ENCODE measurements around the gene POLR2H. TPM values are rescaled to one million over a fixed set of nuclear protein-coding genes. Genes with fewer than 3 reads are reported as not detected.

The POLR2H gene
- polyA plus RNA-seq, 1 experiment = 94.4 TPM

GRCh38 chr3:184414418-184415202 is 53.1 kb downstream of the POLR2H start:
- no peak overlapping the region for H3K27ac ChIP-seq (ENCODE audit: low read depth, low read length)
- no peak overlapping the region for H3K4me3 ChIP-seq (ENCODE audit: low read depth, low read length)
- TF ChIP-seq, protein P1, sequence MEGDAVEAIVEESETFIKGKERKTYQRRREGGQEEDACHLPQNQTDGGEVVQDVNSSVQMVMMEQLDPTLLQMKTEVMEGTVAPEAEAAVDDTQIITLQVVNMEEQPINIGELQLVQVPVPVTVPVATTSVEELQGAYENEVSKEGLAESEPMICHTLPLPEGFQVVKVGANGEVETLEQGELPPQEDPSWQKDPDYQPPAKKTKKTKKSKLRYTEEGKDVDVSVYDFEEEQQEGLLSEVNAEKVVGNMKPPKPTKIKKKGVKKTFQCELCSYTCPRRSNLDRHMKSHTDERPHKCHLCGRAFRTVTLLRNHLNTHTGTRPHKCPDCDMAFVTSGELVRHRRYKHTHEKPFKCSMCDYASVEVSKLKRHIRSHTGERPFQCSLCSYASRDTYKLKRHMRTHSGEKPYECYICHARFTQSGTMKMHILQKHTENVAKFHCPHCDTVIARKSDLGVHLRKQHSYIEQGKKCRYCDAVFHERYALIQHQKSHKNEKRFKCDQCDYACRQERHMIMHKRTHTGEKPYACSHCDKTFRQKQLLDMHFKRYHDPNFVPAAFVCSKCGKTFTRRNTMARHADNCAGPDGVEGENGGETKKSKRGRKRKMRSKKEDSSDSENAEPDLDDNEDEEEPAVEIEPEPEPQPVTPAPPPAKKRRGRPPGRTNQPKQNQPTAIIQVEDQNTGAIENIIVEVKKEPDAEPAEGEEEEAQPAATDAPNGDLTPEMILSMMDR (IDR thresholded peaks at IDR 0.05; ENCODE audit: low read depth, low read length) = no peak
- ChIA-PET POLR2A (no interaction called here), CTCF (interaction anchor here (0.6 to 1.1 kb wide), 4 partner anchors 17 to 351 kb away, joined by 3 to 4 read pairs (median 3); no protein-coding TSS in a partner anchor)
- peaks cover 7% of the 10 kb centered on the region for H3K27me3 ChIP-seq (ENCODE audit: control insufficient read depth, insufficient read depth, low read length)
- no peaks in the 10 kb centered on the region for H3K9me3 ChIP-seq (ENCODE audit: control insufficient read depth, insufficient read depth, low read length)
- DNase-seq (ENCODE audit: low read depth, low spot score) = no peak

DNA sequence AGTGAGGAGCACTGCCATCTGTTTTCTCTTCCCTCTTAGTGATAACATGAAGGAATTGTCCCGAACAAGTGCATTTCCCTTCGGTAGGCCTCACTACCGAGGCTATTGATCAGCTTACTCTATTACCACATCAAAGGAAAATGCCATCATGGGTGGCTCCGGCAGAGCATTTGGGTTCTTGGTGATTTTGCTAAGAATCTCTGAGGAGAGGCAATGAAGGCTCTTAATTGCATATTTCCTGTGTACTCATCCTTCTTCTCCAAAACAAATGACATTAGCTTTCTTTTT is 53.6 kb downstream of the POLR2H start:
- no peak overlapping the region for H3K27ac ChIP-seq (ENCODE audit: low read depth, low read length)
- POLR2A ChIA-PET = no interaction called here

GRCh38 chr3:184417619-184418327 is 56.3 kb downstream of the POLR2H start:
- Histone ChIP-seq H3K4me3 (ENCODE audit: low read depth, low read length) (no peak overlapping the region), H3K27ac (ENCODE audit: low read depth, low read length) (no peak overlapping the region), H3K9me3 (ENCODE audit: control insufficient read depth, insufficient read depth, low read length) (no peaks in the 10 kb centered on the region), H3K27me3 (ENCODE audit: control insufficient read depth, insufficient read depth, low read length) (peaks cover 3% of the 10 kb centered on the region)
- DNase-seq (ENCODE audit: low read depth, low spot score) = peak; percentile 21
- TF ChIP-seq, protein P1 (IDR thresholded peaks at IDR 0.05; ENCODE audit: low read depth, low read length) = peak; percentile 98
- ChIA-PET POLR2A (no interaction called here), CTCF (interaction anchor here (0.6 to 3.9 kb wide), 17 partner anchors 9 to 970 kb away, joined by 3 to 32 read pairs (median 4); no protein-coding TSS in a partner anchor)

More for the DNA sequence above, 53.6 kb downstream of the POLR2H start:
- CTCF ChIA-PET = interaction anchor here (0.6 to 1.1 kb wide), 4 partner anchors 43 to 351 kb away, joined by 3 to 4 read pairs (median 3); no protein-coding TSS in a partner anchor
- Histone ChIP-seq H3K27me3 (ENCODE audit: control insufficient read depth, insufficient read depth, low read length) (peaks cover 6% of the 10 kb centered on the region), H3K4me3 (ENCODE audit: low read depth, low read length) (no peak overlapping the region), H3K9me3 (ENCODE audit: control insufficient read depth, insufficient read depth, low read length) (no peaks in the 10 kb centered on the region)
- no peak for DNase-seq (ENCODE audit: low read depth, low spot score)
- TF ChIP-seq, protein P1 (IDR thresholded peaks at IDR 0.05; ENCODE audit: low read depth, low read length) = no peak

Small RNA genes lying within 50 kb of the gene (small RNA-seq; reads per million reads assigned to genes)
- 3,623 reads per million, percentile 98 among the genes with 10 or more reads in this experiment for gene SNORD66 (ENCODE audit: insufficient read length, low read depth)

Other genes starting within 250 kb of the POLR2H start
- gene EIF2B5, start 226.4 kb upstream of the POLR2H start, polyA plus RNA-seq (2011; rRNA removed) = 28.8 and 29.8 TPM in 2 replicates
- gene DVL3, start 206.3 kb upstream of the POLR2H start, polyA plus RNA-seq (2011; rRNA removed) = 29.7 and 37.8 TPM in 2 replicates
- 963 and 1,068 TPM in 2 replicates for gene AP2M1, start 186.9 kb upstream of the POLR2H start, polyA plus RNA-seq (2011; rRNA removed)
- gene ABCF3, start 175.5 kb upstream of the POLR2H start, polyA plus RNA-seq (2011; rRNA removed) = 43.1 and 50.0 TPM in 2 replicates
- gene VWA5B2, start 132.1 kb upstream of the POLR2H start, polyA plus RNA-seq (2011; rRNA removed) = not detected in 2 replicates
- gene ALG3, start 112.7 kb upstream of the POLR2H start, polyA plus RNA-seq (2011; rRNA removed) = 35.6 and 44.5 TPM in 2 replicates
- 3.2 and 4.0 TPM in 2 replicates for gene EEF1AKMT4, start 112.0 kb upstream of the POLR2H start, polyA plus RNA-seq (2011; rRNA removed)
- gene CAMK2N2, start 100.2 kb upstream of the POLR2H start, polyA plus RNA-seq (2011; rRNA removed) = 0.07 and 0.27 TPM in 2 replicates
- not detected in 2 replicates for gene ECE2, start 85.7 kb upstream of the POLR2H start, polyA plus RNA-seq (2011; rRNA removed)
- 318 and 363 TPM in 2 replicates for gene PSMD2, start 62.5 kb upstream of the POLR2H start, polyA plus RNA-seq (2011; rRNA removed)
- 191 and 224 TPM in 2 replicates for gene EIF4G1, start 47.1 kb upstream of the POLR2H start, polyA plus RNA-seq (2011; rRNA removed)
- gene FAM131A, start 24.1 kb upstream of the POLR2H start, polyA plus RNA-seq (2011; rRNA removed) = 8.5 and 9.3 TPM in 2 replicates
- 1.7 and 2.1 TPM in 2 replicates for gene CLCN2, start 105 bp upstream of the POLR2H start, polyA plus RNA-seq (2011; rRNA removed)
- 0.06 TPM in 1 of 2 replicates, not detected in the other for gene THPO, start 16.5 kb downstream of the POLR2H start, polyA plus RNA-seq (2011; rRNA removed)
- 0.11 and 0.12 TPM in 2 replicates for gene CHRD, start 18.3 kb downstream of the POLR2H start, polyA plus RNA-seq (2011; rRNA removed)
- gene EPHB3, start 200.1 kb downstream of the POLR2H start, polyA plus RNA-seq (2011; rRNA removed) = 1.9 TPM in 2 replicates

All from AG04450 (cell line).